Measurements from ENCODE around the gene AMPD2. TPM values are rescaled to one million over a fixed set of nuclear protein-coding genes. Genes with fewer than 3 reads are reported as not detected.

Gene AMPD2
- polyA plus RNA-seq, 1 donor (not counting 4 experiments of a cell fraction or from before 2014, with no cell fraction given): 17.6 TPM

DNA sequence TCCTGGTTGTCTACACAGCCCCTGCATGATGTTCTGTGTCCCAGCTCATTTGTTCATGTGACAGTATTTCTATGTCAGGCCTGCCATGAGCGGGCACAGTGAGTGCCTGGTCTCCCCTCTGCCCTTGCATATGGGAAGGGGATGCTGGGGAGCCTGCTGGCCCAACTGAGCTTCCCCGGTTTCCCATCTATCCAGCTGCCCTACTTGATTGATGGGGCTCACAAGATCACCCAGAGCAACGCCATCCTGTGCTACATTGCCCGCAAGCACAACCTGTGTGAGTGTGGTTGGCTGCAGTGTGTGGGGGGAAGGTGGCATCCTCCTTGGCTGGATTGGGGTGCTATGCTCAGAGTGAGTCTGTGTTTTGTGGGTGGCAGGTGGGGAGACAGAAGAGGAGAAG lies 37.8 kb downstream of the AMPD2 start:
- FAIRE-seq: no peak

DNA sequence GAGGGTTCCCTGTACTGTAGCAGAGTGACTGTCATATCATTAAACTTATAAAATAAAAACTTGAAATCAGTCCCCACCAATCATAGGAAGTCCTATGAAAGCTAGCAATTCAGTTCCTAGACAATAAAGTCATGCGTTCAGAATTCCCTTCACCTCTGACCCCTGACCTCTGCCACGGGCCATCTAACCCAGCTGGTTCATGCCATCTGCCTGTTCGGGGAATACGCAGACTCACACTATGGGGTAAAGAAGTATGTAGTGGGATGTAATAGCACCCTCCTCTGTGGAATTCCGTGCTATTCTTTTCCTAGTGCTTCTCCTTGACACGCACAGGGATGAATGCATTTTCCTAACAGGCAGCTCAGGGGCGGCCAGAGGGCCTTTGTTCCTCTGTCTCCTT lies 38.3 kb downstream of the AMPD2 start:
- H4K20me1 ChIP-seq (ENCODE audit: control insufficient read depth, extremely low read depth, insufficient read depth, low read length): no peaks in the 10 kb centered on the region
- H2AFZ ChIP-seq (ENCODE audit: control insufficient read depth, low read length): no peak overlapping the region
- H3K4me3 ChIP-seq (ENCODE audit: control insufficient read depth in 2 of 3, extremely low read depth in 1 of 3, insufficient read depth in 2 of 3, low read depth in 1 of 3, low read length in 3 of 3): no peak overlapping the region
- dilution Hi-C loops (cut with MboI; ENCODE audit: extremely low pct_ligation_motif_present, low sequenced_read_pairs): no loop called here
- no peaks in the 10 kb centered on the region for H3K79me2 ChIP-seq (ENCODE audit: control insufficient read depth, insufficient read depth, low read length)
- no peaks in the 10 kb centered on the region for H3K27me3 ChIP-seq (ENCODE audit: control insufficient read depth, extremely low read depth, insufficient read depth, low read length)
- H3K9ac ChIP-seq (ENCODE audit: control insufficient read depth, extremely low read depth, insufficient read depth, low read length): no peak overlapping the region
- TF ChIP-seq, protein P1, sequence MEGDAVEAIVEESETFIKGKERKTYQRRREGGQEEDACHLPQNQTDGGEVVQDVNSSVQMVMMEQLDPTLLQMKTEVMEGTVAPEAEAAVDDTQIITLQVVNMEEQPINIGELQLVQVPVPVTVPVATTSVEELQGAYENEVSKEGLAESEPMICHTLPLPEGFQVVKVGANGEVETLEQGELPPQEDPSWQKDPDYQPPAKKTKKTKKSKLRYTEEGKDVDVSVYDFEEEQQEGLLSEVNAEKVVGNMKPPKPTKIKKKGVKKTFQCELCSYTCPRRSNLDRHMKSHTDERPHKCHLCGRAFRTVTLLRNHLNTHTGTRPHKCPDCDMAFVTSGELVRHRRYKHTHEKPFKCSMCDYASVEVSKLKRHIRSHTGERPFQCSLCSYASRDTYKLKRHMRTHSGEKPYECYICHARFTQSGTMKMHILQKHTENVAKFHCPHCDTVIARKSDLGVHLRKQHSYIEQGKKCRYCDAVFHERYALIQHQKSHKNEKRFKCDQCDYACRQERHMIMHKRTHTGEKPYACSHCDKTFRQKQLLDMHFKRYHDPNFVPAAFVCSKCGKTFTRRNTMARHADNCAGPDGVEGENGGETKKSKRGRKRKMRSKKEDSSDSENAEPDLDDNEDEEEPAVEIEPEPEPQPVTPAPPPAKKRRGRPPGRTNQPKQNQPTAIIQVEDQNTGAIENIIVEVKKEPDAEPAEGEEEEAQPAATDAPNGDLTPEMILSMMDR (optimal IDR thresholded peaks at IDR 0.05 in 1 of 3, IDR thresholded peaks at IDR 0.05 in 1 of 3, conservative IDR thresholded peaks at IDR 0.05 in 1 of 3; ENCODE audit: extremely low read depth in 1 of 3, insufficient read depth in 2 of 3, low read length in 3 of 3): no peak
- TF ChIP-seq EZH2 (IDR thresholded peaks at IDR 0.05; ENCODE audit: low read length): no peak
- no peak overlapping the region for H3K27ac ChIP-seq (ENCODE audit: control insufficient read depth, insufficient read depth, low read length)
- no peaks in the 10 kb centered on the region for H3K9me1 ChIP-seq (ENCODE audit: control insufficient read depth, extremely low read depth, insufficient read depth, low read length)
- no peak for FAIRE-seq
- H3K9me3 ChIP-seq (ENCODE audit: control insufficient read depth, low read depth, low read length): no peaks in the 10 kb centered on the region
- no peak overlapping the region for H3K4me2 ChIP-seq (ENCODE audit: control insufficient read depth, extremely low read depth, insufficient read depth, low read depth, low read length)
- H3K4me1 ChIP-seq (ENCODE audit: control insufficient read depth, extremely low read depth, insufficient read depth, low read length): peaks cover 7% of the 10 kb centered on the region
- DNase-seq (ENCODE audit: low read depth, low spot score): no peak
- H3K36me3 ChIP-seq (ENCODE audit: control insufficient read depth in 2 of 2, extremely low read depth in 1 of 2, insufficient read depth in 2 of 2, low read length in 2 of 2): no peaks in the 10 kb centered on the region

More for the DNA sequence above, 37.8 kb downstream of the AMPD2 start:
- H3K4me2 ChIP-seq (ENCODE audit: control insufficient read depth, extremely low read depth, insufficient read depth, low read depth, low read length): no peak overlapping the region
- DNase-seq (ENCODE audit: low read depth, low spot score): no peak
- H3K4me3 ChIP-seq (ENCODE audit: control insufficient read depth in 2 of 3, extremely low read depth in 1 of 3, insufficient read depth in 2 of 3, low read depth in 1 of 3, low read length in 3 of 3): no peak overlapping the region
- H3K27me3 ChIP-seq (ENCODE audit: control insufficient read depth, extremely low read depth, insufficient read depth, low read length): no peaks in the 10 kb centered on the region
- no peak overlapping the region for H3K9ac ChIP-seq (ENCODE audit: control insufficient read depth, extremely low read depth, insufficient read depth, low read length)
- no peaks in the 10 kb centered on the region for H3K79me2 ChIP-seq (ENCODE audit: control insufficient read depth, insufficient read depth, low read length)
- dilution Hi-C loops (cut with MboI; ENCODE audit: extremely low pct_ligation_motif_present, low sequenced_read_pairs): no loop called here
- no peaks in the 10 kb centered on the region for H4K20me1 ChIP-seq (ENCODE audit: control insufficient read depth, extremely low read depth, insufficient read depth, low read length)
- no peaks in the 10 kb centered on the region for H3K9me3 ChIP-seq (ENCODE audit: control insufficient read depth, low read depth, low read length)
- H3K9me1 ChIP-seq (ENCODE audit: control insufficient read depth, extremely low read depth, insufficient read depth, low read length): no peaks in the 10 kb centered on the region
- no peaks in the 10 kb centered on the region for H3K36me3 ChIP-seq (ENCODE audit: control insufficient read depth in 2 of 2, extremely low read depth in 1 of 2, insufficient read depth in 2 of 2, low read length in 2 of 2)
- H3K27ac ChIP-seq (ENCODE audit: control insufficient read depth, insufficient read depth, low read length): no peak overlapping the region
- peaks cover 7% of the 10 kb centered on the region for H3K4me1 ChIP-seq (ENCODE audit: control insufficient read depth, extremely low read depth, insufficient read depth, low read length)
- H2AFZ ChIP-seq (ENCODE audit: control insufficient read depth, low read length): no peak overlapping the region
- TF ChIP-seq, protein P1 (optimal IDR thresholded peaks at IDR 0.05 in 1 of 3, IDR thresholded peaks at IDR 0.05 in 1 of 3, conservative IDR thresholded peaks at IDR 0.05 in 1 of 3; ENCODE audit: extremely low read depth in 1 of 3, insufficient read depth in 2 of 3, low read length in 3 of 3): no peak
- no peak for TF ChIP-seq EZH2 (IDR thresholded peaks at IDR 0.05; ENCODE audit: low read length)
